COLO668 (cell line): ENCODE results near the gene MCAT.
"Not testable (repeated sequence)": the region's sequence is repeated elsewhere in the genome, so short reads cannot be mapped to it uniquely, and the experiment has no call there.

Experiments
- DNase-seq: peaks from one replicate; lab custom pipeline; 2025; ENCODE audit not compliant: unreplicated experiment; lab: John Stamatoyannopoulos, UW

Gene MCAT

GRCh38 chr22:43154887-43155536 is 11.8 kb upstream of the MCAT start:
- DNase-seq: no peak

- no peak for DNase-seq
These were observed 10.7 kb upstream of the MCAT start for GRCh38 chr22:43153899-43154298.

GRCh38 chr22:43152357-43153071 is 9.3 kb upstream of the MCAT start:
- peak; percentile 68 for DNase-seq

- peak; percentile 48 for DNase-seq
These were observed 8.8 kb upstream of the MCAT start for GRCh38 chr22:43152003-43152356.

GRCh38 chr22:43151251-43152002 is 8.2 kb upstream of the MCAT start, which contains the start of gene TSPO:
Gene TSPO, plus strand, starts transcription at chr22:43151559. Its CDS starts 7,680 bp downstream, at chr22:43159239.
- DNase-seq: peak; percentile 64

DNA sequence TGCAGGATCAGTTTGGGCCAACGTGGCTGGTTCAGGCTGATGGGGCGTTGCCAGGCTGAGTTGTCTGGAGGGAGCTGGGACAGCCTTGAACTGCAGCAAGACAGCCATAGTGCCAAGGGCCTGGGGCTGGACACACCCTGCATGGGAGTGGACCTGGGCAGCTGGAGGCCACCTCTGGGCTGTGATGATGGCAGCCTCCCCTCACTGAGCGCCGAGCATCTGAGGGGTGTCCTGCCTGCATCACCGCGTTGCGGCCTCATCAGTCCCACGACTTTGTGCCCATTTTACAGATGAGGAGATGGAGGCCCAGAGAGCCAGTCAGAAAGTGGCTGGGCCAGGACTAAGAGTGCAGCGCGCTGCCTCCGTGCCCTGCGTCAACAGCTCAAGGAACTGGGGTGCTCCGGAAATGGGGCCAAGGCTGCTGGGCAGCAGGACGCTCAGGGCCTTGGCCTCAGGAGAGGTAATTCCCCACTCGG is 7.6 kb upstream of the MCAT start:
- DNase-seq: no peak

GRCh38 chr22:43148581-43148980 is 5.4 kb upstream of the MCAT start:
- no peak for DNase-seq

DNA sequence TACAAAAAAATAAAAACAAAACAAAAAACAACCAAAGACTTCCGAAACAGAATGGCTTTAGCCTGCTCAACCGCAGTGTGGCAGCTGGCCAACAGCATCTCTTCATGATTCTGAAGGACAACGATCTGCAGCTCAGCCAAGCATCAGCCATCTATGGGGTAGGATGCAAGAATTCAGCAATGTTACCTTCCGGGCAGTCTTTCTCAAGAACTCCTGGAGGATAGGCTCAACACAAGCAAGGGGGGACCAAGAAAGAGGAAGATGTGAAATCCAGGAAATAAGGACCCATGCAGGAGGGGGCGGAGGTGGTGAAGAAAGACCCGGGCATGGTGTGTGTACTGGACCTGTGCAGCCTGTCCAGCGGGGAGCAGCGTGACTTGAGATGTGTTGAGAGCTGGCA is 4.6 kb upstream of the MCAT start:
- DNase-seq: no peak

GRCh38 chr22:43146332-43146731 is 3.1 kb upstream of the MCAT start:
- not testable (repeated sequence) for DNase-seq

- not testable (repeated sequence) for DNase-seq
These were observed 2.2 kb upstream of the MCAT start for GRCh38 chr22:43145371-43145770.

DNA sequence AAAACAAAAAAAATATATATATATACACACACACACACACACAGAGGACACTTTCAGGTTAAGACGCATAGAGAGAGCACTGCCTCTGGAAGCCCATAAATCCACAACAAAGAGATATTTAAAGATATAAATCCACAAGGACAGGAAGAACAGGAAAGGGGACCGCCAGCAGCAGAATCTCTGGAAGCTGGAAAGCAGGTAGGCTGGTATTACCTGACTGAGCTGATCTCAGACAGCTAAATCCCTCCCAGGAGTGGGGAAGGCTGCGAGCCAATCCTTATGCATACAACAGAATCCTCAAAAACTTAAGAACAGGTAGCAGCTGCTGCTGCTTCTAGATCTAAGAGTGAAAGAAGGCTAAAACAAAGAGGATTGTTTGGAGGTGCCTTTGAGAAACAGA is 1.8 kb upstream of the MCAT start:
- no peak for DNase-seq

DNA sequence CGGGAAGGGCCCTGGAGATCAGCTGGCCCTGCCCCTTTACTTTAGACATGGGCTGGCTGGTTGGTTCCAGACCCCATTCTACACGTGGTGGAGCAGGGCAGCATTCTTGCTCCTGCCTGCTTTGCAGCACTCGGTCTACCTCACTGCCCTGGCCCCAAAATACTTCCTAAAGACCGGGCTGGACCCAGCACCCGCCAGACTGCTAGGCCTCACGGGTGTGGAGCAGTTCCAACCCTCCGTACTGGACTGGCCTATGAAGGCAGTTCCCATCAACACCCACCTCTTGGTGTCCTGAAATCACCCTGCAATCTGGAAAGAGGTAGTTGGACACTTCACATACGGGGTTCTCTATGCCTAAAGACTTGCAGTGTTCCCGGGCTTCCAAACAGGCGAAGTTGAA is 6.4 kb downstream of the MCAT start:
- DNase-seq: no peak

DNA sequence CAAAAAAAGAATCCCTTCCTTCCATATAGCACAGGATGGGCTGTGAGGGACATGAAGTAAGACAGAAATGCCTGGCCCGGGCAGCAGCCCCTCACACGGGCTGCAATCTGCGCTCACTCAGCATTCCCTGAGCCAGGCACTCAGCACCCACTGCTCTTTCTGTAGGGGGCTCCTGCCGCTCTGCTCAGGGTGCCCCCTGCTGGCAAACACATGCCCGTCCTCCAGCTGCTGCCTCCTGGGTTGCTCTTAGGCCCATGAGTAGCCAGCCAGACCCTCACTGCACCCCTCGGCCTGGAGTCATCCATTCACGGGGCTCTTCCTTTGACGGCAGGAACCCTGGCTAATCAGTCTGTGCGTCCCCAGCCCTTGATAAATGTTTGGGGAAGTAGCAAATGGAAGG is 6.9 kb downstream of the MCAT start:
- DNase-seq: peak; percentile 47

- DNase-seq: no peak
These were observed 7.6 kb downstream of the MCAT start for GRCh38 chr22:43135565-43135964.

DNA sequence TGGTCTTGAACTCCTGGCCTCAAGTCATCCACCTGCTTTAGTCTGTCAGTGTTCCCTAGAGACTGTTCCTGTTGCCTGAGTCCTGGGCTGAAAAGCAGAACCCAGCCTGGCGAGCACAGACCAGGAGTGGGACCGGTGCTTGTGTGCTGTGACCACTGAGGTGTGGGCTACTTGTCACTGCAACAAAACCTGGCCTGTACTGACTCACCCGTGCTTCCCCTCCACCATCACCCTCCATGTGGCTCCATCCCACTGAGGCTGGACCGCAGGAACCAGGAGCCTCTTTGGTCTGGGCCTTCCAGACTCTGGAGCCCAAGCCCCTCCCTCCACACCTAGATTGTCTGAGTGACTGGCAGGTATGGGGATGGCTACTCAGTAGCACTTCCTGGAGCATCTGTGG is 8.6 kb downstream of the MCAT start:
- DNase-seq: no peak

DNA sequence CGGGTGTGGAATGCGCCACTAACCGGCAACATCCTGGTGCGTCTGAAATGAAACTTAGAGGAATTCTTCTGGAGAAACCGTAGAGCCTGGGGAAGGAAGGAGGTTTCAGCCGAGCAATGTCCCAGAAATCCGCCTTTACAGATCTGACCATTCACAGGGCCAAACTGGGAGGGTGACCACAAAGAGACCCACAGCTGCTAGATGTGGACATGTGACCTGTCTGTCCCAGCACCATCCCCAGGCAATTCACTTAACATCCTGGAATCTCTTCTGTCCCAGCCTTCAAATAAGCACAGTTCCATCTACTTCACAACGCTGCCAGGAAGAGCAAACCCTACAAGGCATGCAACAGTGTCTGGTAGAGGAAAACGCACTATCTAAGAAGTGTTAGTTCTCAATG is 9.8 kb downstream of the MCAT start:
- no peak for DNase-seq

- no peak for DNase-seq
These were observed 11.3 kb downstream of the MCAT start for GRCh38 chr22:43131773-43132501.

- DNase-seq: peak; percentile 67
These were observed 13.5 kb downstream of the MCAT start for GRCh38 chr22:43129426-43130425.

DNA sequence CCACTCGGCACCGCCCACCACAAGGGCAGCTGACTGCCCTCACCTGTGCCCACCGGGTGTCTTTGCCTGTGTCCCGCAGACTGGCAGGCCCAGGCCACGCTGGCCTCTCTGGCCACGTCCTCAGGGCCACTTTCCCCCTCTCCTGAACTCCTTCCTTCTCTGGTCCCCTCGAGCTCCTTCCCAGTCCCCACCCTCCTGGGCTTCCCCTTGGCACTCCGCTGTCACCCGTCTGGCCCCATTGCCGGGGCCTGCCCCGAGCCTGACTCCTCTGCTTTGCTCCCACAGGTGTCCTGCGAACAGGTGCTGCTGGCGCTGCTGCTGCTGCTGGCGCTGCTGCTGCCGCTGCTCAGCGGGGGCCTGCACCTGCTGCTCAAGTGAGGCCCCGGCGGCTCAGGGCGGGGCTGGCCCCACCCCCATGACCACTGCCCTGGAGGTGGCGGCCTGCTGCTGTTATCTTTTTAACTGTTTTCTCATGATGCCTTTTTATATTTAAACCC is 14.2 kb downstream of the MCAT start:
- DNase-seq: peak; percentile 95

DNA sequence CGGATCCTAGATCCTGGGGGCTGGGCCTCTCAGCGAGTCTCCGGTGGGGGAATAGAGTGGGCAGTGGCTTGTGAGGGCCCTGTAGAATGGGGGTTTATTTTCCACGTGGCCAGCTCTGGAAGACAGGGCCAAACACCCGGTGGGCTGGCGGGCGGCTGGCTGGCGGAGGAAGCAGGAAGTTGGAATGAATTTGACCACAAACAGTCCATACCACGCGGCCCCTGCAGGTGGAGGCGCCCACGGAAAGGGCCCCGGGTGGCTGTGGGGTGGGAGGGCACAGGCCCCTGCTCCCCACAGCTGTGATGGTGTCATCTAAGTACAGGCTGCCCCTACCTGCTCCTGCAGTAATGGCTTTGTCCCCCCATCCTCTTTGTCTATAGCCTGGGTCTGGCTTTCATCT is 15.1 kb downstream of the MCAT start:
- DNase-seq: peak; percentile 57
